Spleen (tissue), 13 donors: ENCODE data around the gene GRAPL. TPM values are rescaled to one million over a fixed set of nuclear protein-coding genes. Genes with fewer than 3 reads are reported as not detected.
"Not testable (repeated sequence)": the region's sequence is repeated elsewhere in the genome, so short reads cannot be mapped to it uniquely, and the experiment has no call there.

Source experiments
- DNase-seq: peaks from one replicate; pipeline ENCODE4 v3.0.0-alpha.2; 2020
- H3K27ac ChIP-seq, 8 donors: fragments of 200-600 bp; sonication (generic) in 7 of 8; 1 replicate in 4 of 8; 2 replicates in 4 of 8; pipeline versions ENCODE4 v1.5.0 to v1.8.0; 2016 to 2021; ENCODE audit warnings: inconsistent platforms in 4 of 8, mild to moderate bottlenecking in 4 of 8, moderate library complexity in 1 of 8
- H3K27me3 ChIP-seq, 7 donors: fragments of 200-600 bp; sonication (generic) in 6 of 7; replicated peaks in 1 of 7; 1 replicate in 4 of 7; 2 replicates in 3 of 7; pipeline versions ENCODE4 v1.5.0 to v1.8.0; 2016 to 2021; ENCODE audit warnings: inconsistent platforms in 3 of 7, mild to moderate bottlenecking in 1 of 7
- H3K36me3 ChIP-seq, 6 donors: fragments of 200-600 bp; sonication (generic) in 5 of 6; 1 replicate in 4 of 6; 2 replicates in 2 of 6; pipeline versions ENCODE4 v1.5.0 to v1.8.0; 2016 to 2021; ENCODE audit warnings: inconsistent platforms in 2 of 6
- H3K4me1 ChIP-seq, 6 donors: fragments of 200-600 bp; sonication (generic) in 5 of 6; 1 replicate in 3 of 6; 2 replicates in 3 of 6; pipeline versions ENCODE4 v1.5.0 to v1.8.0; 2016 to 2021; ENCODE audit warnings: inconsistent platforms in 3 of 6
- H3K4me3 ChIP-seq, 8 donors: fragments of 200-600 bp; sonication (generic) in 7 of 8; 1 replicate in 4 of 8; 2 replicates in 4 of 8; pipeline versions ENCODE4 v1.5.0 to v1.8.0; 2016 to 2021; ENCODE audit warnings: inconsistent platforms in 4 of 8, mild to moderate bottlenecking in 4 of 8, moderate library complexity in 2 of 8
- H3K9me3 ChIP-seq, 8 donors: fragments of 200-600 bp; sonication (generic) in 7 of 8; 1 replicate in 4 of 8; 2 replicates in 4 of 8; pipeline versions ENCODE4 v1.5.0 to v1.8.0; 2016 to 2021; ENCODE audit warnings: inconsistent platforms in 4 of 8
- WGBS, 5 donors: extraction: QIAGEN DNeasy Blood & Tissue Kit in 3 of 5; methylation state at CpG; one replicate each; pipeline versions ENCODE4 v1.1.5 to v1.1.7; 2013 to 2018; 5-methylcytosine and 5-hydroxymethylcytosine counted together
- intact Hi-C: fragments of 100-400 bp; cut with DNase I; formaldehyde crosslinking; loops from one replicate; pipeline ENCODE4 v1.15.0; 2023; ENCODE audit warnings: low total_unique reads
- long read RNA-seq, 2 donors: transcript quantifications; one replicate each; lab custom pipeline, GENCODE V29; 2026
- polyA plus RNA-seq, 3 donors: library from polyadenylated mRNA; stranded (reverse); fragments of 200-250 nt; gene quantifications; one replicate each; pipeline ENCODE4 v1.2.1, GENCODE V29; 2013
- total RNA-seq, 7 donors: library from RNA; depleted of rRNA in 3 of 7; stranded (reverse); fragments of >200 nt in 3 of 7; fragmentation: NEBNext Ultra II Directional in 4 of 7; extraction: Animal tissue kit (Norgen Biotek cat#: 25700) in 4 of 7; gene quantifications; one replicate each; pipeline versions ENCODE4 v1.1.0 to v1.2.1, GENCODE V29; 2016 to 2021
- donor health status: healthy with polysubstance abuse.
- donor health status: DM: no; HTN: no; CAD: no; lungs with moderate emphysema.
- donor health status: DM: no; HTN: no; CAD: no.
- donor health status: Bipolar disorder and iron deficiency.
- donor health status: healthy.
- donor health status: DM: no; HTN: no; CAD: no.
- donor health status: DM: yes; HTN: yes; CAD: no.

GRAPL gene
- total RNA-seq (100 to 1,000 TPM in 1 of 7 donors, 10 to 100 TPM in 6; 42.7 to 112 (median 65.1) TPM), polyA plus RNA-seq (10 to 100 TPM; 13.0 to 54.5 (median 15.5) TPM)
- long read RNA-seq, donor 1, partial matches to known transcripts: 5 of 8 reads
- long read RNA-seq, donor 1, other reads (novel, unspliced or antisense): 0 of 8 reads
- long read RNA-seq, donor 2: 0 reads

DNA sequence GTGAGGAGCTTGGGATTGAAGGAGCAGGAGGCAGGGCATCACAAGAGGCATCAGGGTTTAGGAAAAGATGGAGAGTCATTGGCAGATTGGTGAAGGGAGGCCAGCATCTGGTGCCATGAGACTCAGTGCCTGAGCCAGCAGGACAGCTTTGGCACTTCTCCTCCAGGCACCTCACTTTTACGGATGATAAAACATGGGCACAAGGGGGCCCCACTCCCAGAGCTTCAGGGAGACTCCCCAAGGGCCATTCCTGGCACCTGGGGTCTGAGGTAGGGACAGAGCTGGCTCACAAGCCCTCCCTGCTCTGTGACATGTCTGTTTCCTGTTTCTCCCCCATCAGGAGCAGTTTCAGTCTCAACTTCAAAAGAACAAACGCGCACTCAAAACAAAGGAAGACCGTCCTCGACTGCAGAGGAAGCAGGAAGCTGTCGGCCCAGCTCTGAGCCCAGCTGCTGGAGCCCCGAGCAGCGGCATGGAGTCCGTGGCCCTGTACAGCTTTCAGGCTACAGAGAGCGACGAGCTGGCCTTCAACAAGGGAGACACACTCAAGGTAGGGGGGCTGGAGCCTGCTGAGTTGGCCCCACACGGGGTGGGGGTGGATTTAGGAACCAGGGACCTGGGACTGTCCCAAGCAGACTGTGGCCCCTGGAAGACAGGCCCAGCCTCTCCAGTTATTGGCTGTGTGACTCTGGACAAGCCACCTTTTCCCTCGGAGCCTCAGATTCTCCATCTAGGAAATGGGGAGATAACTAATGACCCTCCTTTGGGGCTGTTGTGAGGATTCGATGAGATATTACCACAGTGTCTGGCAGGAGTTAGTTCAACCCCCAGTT is at the start of gene GRAPL:
GRAPL (plus strand) TSS at position 442 of the 833 bp plus-strand sequence; CDS start at position 473, 31 bp downstream.
- peak within 1 kb of the TSS in 1 of 8 donors; percentile 53 for H3K4me3 ChIP-seq
- H3K27ac ChIP-seq, H3K4me1 ChIP-seq, DNase-seq, H3K36me3 ChIP-seq, intact Hi-C loops, H3K27me3 ChIP-seq, H3K9me3 ChIP-seq: not testable (repeated sequence)
- no CpG with 5 or more reads among the region's 14 CpGs for WGBS, 5 donors

DNA sequence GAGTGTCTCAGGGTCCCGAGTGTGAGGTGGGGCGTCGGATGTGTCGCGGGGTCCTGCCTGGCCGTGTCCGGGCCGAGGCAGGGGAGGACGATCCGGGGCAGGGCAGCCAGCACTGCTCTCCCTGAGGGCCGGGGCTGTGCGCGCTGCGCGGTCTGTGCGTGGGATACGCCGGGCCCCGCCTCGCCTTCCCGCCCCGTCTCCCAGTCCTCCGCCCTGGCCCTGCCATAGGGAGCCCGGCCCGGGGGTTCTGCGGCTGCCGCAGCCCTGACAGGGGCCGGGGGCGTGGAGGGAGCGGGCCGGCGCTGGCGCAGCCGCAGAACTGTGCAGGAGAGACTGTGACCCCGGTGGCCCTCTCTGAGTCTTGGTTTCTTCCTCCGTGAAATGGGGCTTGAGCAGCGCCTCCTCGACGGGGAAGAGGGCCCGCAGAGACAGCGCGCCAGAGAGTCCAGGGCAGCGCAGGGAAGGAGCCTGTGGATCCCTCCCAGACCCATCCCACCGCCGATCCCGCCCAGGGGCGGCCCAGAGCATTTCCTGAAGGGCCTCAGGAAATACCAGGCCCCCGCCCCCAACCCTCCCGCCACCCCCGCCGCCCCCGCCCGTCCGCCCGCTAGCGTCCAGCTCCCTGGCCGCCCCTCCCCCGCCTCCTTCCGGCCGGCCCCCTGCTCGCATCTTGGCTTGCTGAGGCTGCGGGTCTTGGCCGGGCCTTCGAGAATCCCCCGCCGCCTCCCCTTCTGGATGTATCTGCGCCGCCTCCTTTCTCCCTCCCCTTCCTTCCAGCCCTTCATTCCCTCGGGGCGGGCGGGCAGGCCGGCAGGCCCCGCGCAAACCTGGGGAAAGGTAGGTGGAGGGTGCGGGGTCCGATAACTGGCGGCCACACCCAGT is 38.3 kb upstream of the GRAPL start:
- peaks cover 0 to 14% (median 0%) of the 10 kb centered on the region in 7 donors for H3K27me3 ChIP-seq
- H3K4me1 ChIP-seq, H3K9me3 ChIP-seq, H3K36me3 ChIP-seq, intact Hi-C loops, H3K4me3 ChIP-seq: not testable (repeated sequence)
- peak overlapping the region in 3 of 8 donors; percentile 61 to 71 (median 67) for H3K27ac ChIP-seq
- WGBS, 5 donors: 2 to 7% methylated on average over 10 to 11 of the region's 77 CpGs; no CpG with 5 or more reads in 3 of the 5 donors
- DNase-seq: peak; percentile 22

DNA sequence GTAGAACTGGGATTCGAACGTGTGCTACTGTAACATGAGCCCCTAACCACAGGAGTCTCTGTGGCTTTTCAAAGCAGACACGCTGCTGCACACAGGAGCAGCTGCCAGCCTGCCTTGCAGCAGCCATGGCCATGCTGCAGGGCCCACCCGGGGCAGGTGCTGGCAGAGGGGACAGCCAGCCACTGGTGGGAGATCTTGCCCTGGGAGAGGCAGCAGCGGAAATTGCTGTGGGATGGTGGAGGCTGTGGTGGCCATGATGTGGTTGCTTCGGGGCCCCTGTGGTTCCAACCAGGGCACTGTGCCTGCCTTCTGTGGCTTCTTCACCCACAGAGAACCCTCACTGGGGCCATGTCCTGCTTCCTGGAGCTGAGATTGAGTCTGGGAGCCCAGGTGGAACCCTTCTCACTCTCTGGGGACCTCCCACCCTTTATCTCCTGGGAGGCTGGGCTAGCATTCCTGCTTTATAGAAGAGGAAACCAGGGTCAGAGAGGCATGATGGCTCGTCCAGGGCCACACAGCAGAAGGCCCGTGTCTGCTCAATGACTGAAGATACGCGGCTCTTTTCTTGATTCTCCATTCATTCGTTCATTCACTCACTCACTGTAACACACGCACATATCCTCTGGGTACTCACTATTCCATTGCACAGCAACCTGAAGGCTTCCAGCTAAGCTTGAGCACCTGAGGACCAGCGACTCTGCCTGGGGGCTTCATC is 37.2 kb upstream of the GRAPL start:
- H3K27ac ChIP-seq, DNase-seq, intact Hi-C loops, H3K4me3 ChIP-seq, H3K36me3 ChIP-seq, H3K4me1 ChIP-seq, H3K9me3 ChIP-seq: not testable (repeated sequence)
- no CpG with 5 or more reads among the region's 13 CpGs for WGBS, 5 donors
- peaks cover 0 to 14% (median 0%) of the 10 kb centered on the region in 7 donors for H3K27me3 ChIP-seq

DNA sequence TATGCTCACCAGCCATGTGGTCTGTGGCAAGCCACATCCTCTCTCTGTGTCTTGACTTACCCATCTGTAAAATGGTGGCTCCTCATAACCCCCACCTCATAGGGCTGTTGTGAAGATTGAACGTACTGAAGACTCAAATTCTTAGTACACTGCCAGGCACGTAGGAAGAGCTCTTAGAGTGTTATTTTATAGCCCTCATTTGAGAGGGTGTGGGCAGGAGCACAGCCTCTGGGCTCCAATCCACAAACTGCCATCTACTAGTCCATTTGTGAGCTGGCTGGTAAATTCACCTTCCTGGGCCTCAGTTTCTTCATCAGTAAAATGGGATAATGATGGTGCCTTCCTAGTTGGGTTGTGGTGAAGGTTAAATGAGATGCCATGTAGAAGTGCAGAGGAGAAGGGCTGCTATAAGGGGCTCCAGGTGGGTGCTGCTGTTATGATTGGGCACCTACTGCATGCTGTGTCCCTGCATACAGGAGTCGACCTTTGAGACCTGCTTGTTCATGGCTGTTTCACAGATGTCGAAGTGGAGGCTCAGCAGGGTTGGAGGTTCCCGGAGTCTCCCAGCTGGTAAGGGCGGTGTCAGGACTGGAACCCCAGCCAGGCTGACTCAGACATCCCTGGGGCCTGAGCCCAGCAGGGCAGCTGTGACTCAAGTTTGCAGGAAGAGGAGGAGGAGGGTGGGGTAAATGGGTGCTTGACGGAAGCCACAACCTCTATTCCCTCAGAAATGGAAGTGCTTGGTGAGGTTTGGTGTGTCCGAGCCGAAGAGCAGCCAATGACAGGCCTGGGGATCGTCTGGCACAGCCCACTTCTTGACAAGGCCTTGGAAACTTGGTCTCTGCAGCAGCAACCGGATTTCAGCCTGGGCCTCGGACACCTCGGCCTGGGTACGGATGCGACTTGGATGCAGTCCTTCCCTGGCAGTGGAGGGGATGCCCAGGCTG is 34.4 kb upstream of the GRAPL start:
- H3K36me3 ChIP-seq, DNase-seq, H3K4me3 ChIP-seq, intact Hi-C loops, H3K9me3 ChIP-seq, H3K4me1 ChIP-seq: not testable (repeated sequence)
- H3K27ac ChIP-seq: peak overlapping the region in 1 of 8 donors; percentile 9
- peaks cover 0 to 14% (median 0%) of the 10 kb centered on the region in 7 donors for H3K27me3 ChIP-seq
- 42 to 70% (median 66%) methylated on average over 3 to 12 of the region's 15 CpGs for WGBS, 5 donors

DNA sequence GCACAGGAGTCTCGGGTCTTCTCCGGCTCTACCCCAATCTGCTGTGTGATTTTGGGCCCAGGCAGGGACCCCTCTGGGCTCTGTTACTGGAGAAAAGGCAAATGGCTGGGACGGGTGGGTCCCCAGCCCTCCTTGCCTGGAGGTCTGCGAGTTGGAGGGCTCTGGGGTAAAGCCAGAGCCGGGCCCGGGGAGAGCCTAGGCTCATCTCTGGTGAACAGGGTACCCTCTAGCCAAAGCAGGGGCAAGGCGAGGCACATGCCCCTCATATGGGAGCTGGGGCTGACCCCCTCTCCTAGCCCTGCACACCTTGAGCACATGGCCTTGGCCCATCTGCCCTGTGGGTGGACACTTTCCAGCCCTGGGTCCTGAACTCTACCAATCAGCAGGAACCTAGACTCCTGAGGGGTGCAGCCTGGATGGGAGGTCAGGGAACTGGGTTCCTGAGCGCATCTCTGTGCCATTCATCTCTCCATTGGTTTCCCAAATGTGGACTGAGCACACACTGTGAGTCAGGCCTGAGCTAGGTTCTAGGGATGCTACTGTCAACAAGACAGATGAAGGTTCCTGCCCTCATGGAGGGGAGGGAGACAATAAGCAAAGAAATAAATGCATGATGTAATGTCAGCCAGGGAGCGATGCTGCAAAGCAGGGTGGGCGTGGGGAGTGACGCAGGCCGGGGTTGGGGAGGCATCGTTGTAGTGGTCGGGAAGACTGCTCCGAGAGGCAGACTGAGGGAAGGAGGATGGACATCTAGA is 33.5 kb upstream of the GRAPL start:
- peak; percentile 30 for DNase-seq
- 79 to 90% (median 86%) methylated on average over 4 to 7 of the region's 15 CpGs for WGBS, 5 donors
- H3K9me3 ChIP-seq, H3K36me3 ChIP-seq, intact Hi-C loops, H3K4me3 ChIP-seq, H3K4me1 ChIP-seq: not testable (repeated sequence)
- Histone ChIP-seq H3K27me3 (peaks cover 0 to 13% (median 0%) of the 10 kb centered on the region in 7 donors), H3K27ac (peak overlapping the region in 2 of 8 donors; percentile 22 to 60)

DNA sequence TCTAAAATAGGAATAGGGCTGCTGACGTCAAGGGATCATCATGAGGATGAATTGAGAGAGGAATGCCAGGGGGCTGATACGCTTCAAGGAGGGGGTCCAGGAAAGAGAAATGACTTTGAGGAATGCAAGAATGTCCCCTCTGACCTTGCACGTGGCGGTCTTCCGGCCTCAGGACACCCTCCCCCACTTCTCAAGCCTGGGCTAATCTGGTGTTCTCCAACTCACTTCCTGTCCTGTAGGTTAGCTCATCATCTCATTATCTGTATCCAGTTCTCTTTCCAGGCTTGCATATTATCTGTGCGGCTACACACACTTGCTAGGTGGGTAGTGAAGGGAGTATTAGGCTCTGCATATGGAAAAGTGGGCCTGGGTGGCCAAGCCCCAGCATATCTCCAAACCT is 18.9 kb upstream of the GRAPL start:
- H3K36me3 ChIP-seq, H3K27me3 ChIP-seq, intact Hi-C loops, H3K4me1 ChIP-seq, DNase-seq, H3K27ac ChIP-seq, H3K9me3 ChIP-seq, H3K4me3 ChIP-seq: not testable (repeated sequence)
- WGBS, 5 donors: 7 to 32% (median 20%) methylated on average over 3 to 4 of the region's 6 CpGs; no CpG with 5 or more reads in 2 of the 5 donors

DNA sequence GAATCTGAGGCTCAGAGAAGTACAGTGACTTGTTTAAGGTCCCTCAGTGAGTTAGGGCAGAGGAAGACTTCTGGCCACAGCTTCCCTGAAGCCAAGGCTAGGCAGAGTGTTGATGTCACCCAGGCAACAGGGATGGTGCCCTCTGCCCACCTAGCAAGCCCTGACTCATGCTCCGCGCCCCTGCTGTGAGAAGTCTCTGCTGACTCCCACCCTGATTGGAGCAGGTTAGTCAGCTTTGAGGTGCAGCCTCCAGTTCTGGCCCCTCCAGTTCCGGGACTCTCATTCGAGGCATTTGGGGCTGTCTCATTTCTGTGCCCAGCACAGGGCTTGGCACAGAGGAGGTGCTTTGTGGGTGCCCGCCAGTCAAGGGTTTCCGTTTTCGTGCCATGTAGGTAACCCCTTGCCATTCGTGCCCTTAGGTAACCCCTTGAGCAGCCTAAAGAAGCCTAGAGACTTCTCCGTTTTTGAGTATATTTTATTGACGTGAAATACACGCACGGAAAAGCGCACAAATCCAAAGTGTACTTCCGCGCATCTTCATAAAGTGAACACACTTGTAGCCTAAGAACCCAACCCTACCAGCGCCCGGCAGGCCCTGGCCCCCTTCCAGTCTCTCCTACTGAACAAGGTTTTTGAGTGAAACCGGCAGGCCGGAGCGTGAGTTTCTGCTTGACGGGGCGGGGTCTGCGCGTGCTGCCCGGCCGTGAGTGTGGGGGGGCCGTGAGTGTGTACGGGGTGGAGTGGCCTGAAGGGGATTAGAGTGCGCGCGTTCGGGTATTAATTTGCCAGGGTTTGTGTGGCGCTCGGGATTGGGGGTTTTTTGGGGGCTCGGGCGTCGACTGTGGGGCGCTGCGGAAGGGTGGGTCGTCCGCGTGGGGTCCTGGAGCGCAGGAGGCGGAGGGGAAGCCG is 16.9 kb upstream of the GRAPL start:
- DNase-seq, intact Hi-C loops, H3K27me3 ChIP-seq, H3K36me3 ChIP-seq, H3K9me3 ChIP-seq, H3K4me1 ChIP-seq: not testable (repeated sequence)
- peak overlapping the region in 5 of 8 donors; percentile 43 to 66 (median 53) for H3K4me3 ChIP-seq
- peak overlapping the region in 5 of 8 donors; percentile 83 to 95 (median 86) for H3K27ac ChIP-seq
- 0% methylated on average over 1 of the region's 45 CpGs; no CpG with 5 or more reads in 4 of the 5 donors for WGBS, 5 donors
